Activated CD8-positive, alpha-beta memory T cell treated with anti-CD3 and anti-CD28 coated beads, Interleukin-2, amount 10 ng/mL, durations not matched to agents 7 days and 5 days (primary cell): Measurements from ENCODE around the gene FAM9C. TPM values are rescaled to one million over a fixed set of nuclear protein-coding genes. Genes with fewer than 3 reads are reported as not detected.

Source experiments
- ATAC-seq: fragments of 150-1000 bp; cut with Tn5 transposase; one replicate; pipeline ENCODE4 v1.10.0; 2021; ENCODE audit warnings: moderate library complexity
- CTCF ChIA-PET: fragments of 350-600 bp; sonication (Branson Sonifier 250); formaldehyde crosslinking; loops from one replicate; lab custom pipeline; 2021; ENCODE audit warnings: antibody characterized with exemption; lab: Charles Lee
- DNase-seq: peaks from one replicate; pipeline ENCODE4 v3.0.0-alpha.2; 2020
- H3K27ac Mint-ChIP-seq: one replicate; pipeline ENCODE4 v1.8.0; 2021; ENCODE audit warnings: mild to moderate bottlenecking, mixed read lengths
- H3K27me3 Mint-ChIP-seq: one replicate; pipeline ENCODE4 v1.8.0; 2021; ENCODE audit warnings: mixed read lengths
- H3K36me3 Mint-ChIP-seq: one replicate; pipeline ENCODE4 v1.8.0; 2021; ENCODE audit warnings: mild to moderate bottlenecking, mixed read lengths
- H3K4me1 Mint-ChIP-seq: one replicate; pipeline ENCODE4 v1.8.0; 2021; ENCODE audit warnings: mixed read lengths
- H3K4me3 Mint-ChIP-seq: one replicate; pipeline ENCODE4 v1.8.0; 2021; ENCODE audit warnings: mild to moderate bottlenecking, moderate library complexity, mixed read lengths
- H3K9me3 Mint-ChIP-seq: one replicate; pipeline ENCODE4 v1.8.0; 2022; ENCODE audit warnings: low read depth, mixed read lengths
- total RNA-seq, 2 experiments: library from RNA; stranded (reverse); gene quantifications; one replicate each; pipeline ENCODE4 v1.2.3, GENCODE V29; 2021

Gene FAM9C
- total RNA-seq, 2 experiments from 2014 or later = not detected

- H3K27ac Mint-ChIP-seq = no peak overlapping the region
- H3K4me1 Mint-ChIP-seq = peaks cover 37% of the 10 kb centered on the region
- H3K9me3 Mint-ChIP-seq = no peaks in the 10 kb centered on the region
- DNase-seq = no peak
- CTCF ChIA-PET = no interaction called here
- no peaks in the 10 kb centered on the region for H3K27me3 Mint-ChIP-seq
- H3K4me3 Mint-ChIP-seq = no peak overlapping the region
- ATAC-seq = no peak
- H3K36me3 Mint-ChIP-seq = peaks cover 15% of the 10 kb centered on the region
Observed at GRCh38 chrX:12988797-12989196, 55.6 kb downstream of the FAM9C start.

GRCh38 chrX:12987900-12988594, 56.4 kb downstream of the FAM9C start:
- CTCF ChIA-PET = interaction anchor here (0.6 to 1.4 kb wide), 2 partner anchors 10 to 123 kb away, joined by 3 to 5 read pairs; no protein-coding TSS in a partner anchor
- ATAC-seq (no peak), DNase-seq (no peak)
- H3K4me3 Mint-ChIP-seq = no peak overlapping the region
- H3K27ac Mint-ChIP-seq = no peak overlapping the region
- H3K36me3 Mint-ChIP-seq = peaks cover 15% of the 10 kb centered on the region
- peaks cover 45% of the 10 kb centered on the region for H3K4me1 Mint-ChIP-seq
- H3K27me3 Mint-ChIP-seq = no peaks in the 10 kb centered on the region
- H3K9me3 Mint-ChIP-seq = no peaks in the 10 kb centered on the region

GRCh38 chrX:12987340-12987739, 57.1 kb downstream of the FAM9C start:
- Mint-ChIP-seq H3K36me3 (peaks cover 15% of the 10 kb centered on the region), H3K4me3 (no peak overlapping the region), H3K27me3 (no peaks in the 10 kb centered on the region), H3K27ac (peak overlapping the region; percentile 97), H3K4me1 (peaks cover 52% of the 10 kb centered on the region), H3K9me3 (no peaks in the 10 kb centered on the region)
- ATAC-seq = no peak
- CTCF ChIA-PET = interaction anchor here (0.6 to 4.5 kb wide), 3 partner anchors 10 to 124 kb away, joined by 3 to 30 read pairs (median 5); no protein-coding TSS in a partner anchor
- DNase-seq = no peak

- CTCF ChIA-PET = interaction anchor here (1.4 to 4.5 kb wide), 4 partner anchors 11 to 104 kb away, joined by 5 to 30 read pairs (median 12); no protein-coding TSS in a partner anchor
- H3K9me3 Mint-ChIP-seq = no peaks in the 10 kb centered on the region
- peaks cover 55% of the 10 kb centered on the region for H3K4me1 Mint-ChIP-seq
Observed at GRCh38 chrX:12986886-12987285, 57.5 kb downstream of the FAM9C start.

GRCh38 chrX:12986164-12986779, 58.1 kb downstream of the FAM9C start:
- ATAC-seq = no peak
- Mint-ChIP-seq H3K36me3 (peaks cover 14% of the 10 kb centered on the region), H3K4me3 (peak overlapping the region; percentile 9), H3K27me3 (no peaks in the 10 kb centered on the region), H3K4me1 (peaks cover 60% of the 10 kb centered on the region), H3K27ac (peak overlapping the region; percentile 97), H3K9me3 (no peaks in the 10 kb centered on the region)
- CTCF ChIA-PET = interaction anchor here (0.6 to 4.5 kb wide), 4 partner anchors 12 to 105 kb away, joined by 3 to 30 read pairs (median 12); no protein-coding TSS in a partner anchor
- DNase-seq = no peak

More at GRCh38 chrX:12986886-12987285, 57.5 kb downstream of the FAM9C start:
- ATAC-seq (no peak), DNase-seq (no peak)
- peaks cover 15% of the 10 kb centered on the region for H3K36me3 Mint-ChIP-seq
- peak overlapping the region; percentile 97 for H3K27ac Mint-ChIP-seq
- H3K4me3 Mint-ChIP-seq = no peak overlapping the region
- no peaks in the 10 kb centered on the region for H3K27me3 Mint-ChIP-seq

Other genes starting within 250 kb of the FAM9C start
- under 1 TPM in 1 of 2 experiments, not detected in 1; 0.09 TPM for gene TLR7, start 177.5 kb downstream of the FAM9C start, total RNA-seq
- gene TLR8, start 138.0 kb downstream of the FAM9C start, total RNA-seq = not detected
- gene TMSB4X, start 69.5 kb downstream of the FAM9C start, total RNA-seq = 1,000 to 10,000 TPM; 6,072 to 7,639 TPM